ENCODE measurements around the gene COBL.

COBL gene

GRCh38 chr7:51306761-51307160, 9.8 kb downstream of the COBL start:
- DNase-seq (ENCODE audit: low read depth), result no peak

- DNase-seq (ENCODE audit: low read depth), result no peak
Measured at GRCh38 chr7:51304729-51305128, 11.9 kb downstream of the COBL start.

- DNase-seq (ENCODE audit: low read depth), result no peak
Measured at GRCh38 chr7:51303142-51303525, 13.5 kb downstream of the COBL start.

GRCh38 chr7:51301806-51302205, 14.8 kb downstream of the COBL start:
- DNase-seq (ENCODE audit: low read depth), result no peak

- DNase-seq (ENCODE audit: low read depth), result no peak
Measured at GRCh38 chr7:51300762-51301674, 15.6 kb downstream of the COBL start.

- DNase-seq (ENCODE audit: low read depth), result no peak
Measured at GRCh38 chr7:51299391-51300133, 17.0 kb downstream of the COBL start.

GRCh38 chr7:51298912-51299311, 17.7 kb downstream of the COBL start:
- no peak for DNase-seq (ENCODE audit: low read depth)

- DNase-seq (ENCODE audit: low read depth), result no peak
Measured at GRCh38 chr7:51297986-51298385, 18.6 kb downstream of the COBL start.

GRCh38 chr7:51295440-51296245, 21.0 kb downstream of the COBL start:
- no peak for DNase-seq (ENCODE audit: low read depth)

GRCh38 chr7:51292596-51292995, 24.0 kb downstream of the COBL start:
- DNase-seq (ENCODE audit: low read depth), result no peak

- no peak for DNase-seq (ENCODE audit: low read depth)
Measured at GRCh38 chr7:51290702-51291540, 25.7 kb downstream of the COBL start.

GRCh38 chr7:51290304-51290637, 26.3 kb downstream of the COBL start:
- no peak for DNase-seq (ENCODE audit: low read depth)

- DNase-seq (ENCODE audit: low read depth), result no peak
Measured at GRCh38 chr7:51289623-51290303, 26.8 kb downstream of the COBL start.

- DNase-seq (ENCODE audit: low read depth), result no peak
Measured at GRCh38 chr7:51288896-51289622, 27.6 kb downstream of the COBL start.

- DNase-seq (ENCODE audit: low read depth), result no peak
Measured at GRCh38 chr7:51286401-51286800, 30.2 kb downstream of the COBL start.

- no peak for DNase-seq (ENCODE audit: low read depth)
Measured at GRCh38 chr7:51280156-51280555, 36.5 kb downstream of the COBL start.

- DNase-seq (ENCODE audit: low read depth), result no peak
Measured at GRCh38 chr7:51279391-51280023, 37.1 kb downstream of the COBL start.

- no peak for DNase-seq (ENCODE audit: low read depth)
Measured at GRCh38 chr7:51278797-51279196, 37.8 kb downstream of the COBL start.

GRCh38 chr7:51276967-51277366, 39.6 kb downstream of the COBL start:
- no peak for DNase-seq (ENCODE audit: low read depth)

- DNase-seq (ENCODE audit: low read depth), result no peak
Measured at GRCh38 chr7:51276091-51276605, 40.5 kb downstream of the COBL start.
